Ishikawa (cell line): Measurements from ENCODE around the gene SNN.

Source experiments
- CEBPB ChIP-seq: IDR thresholded peaks from 2 replicates; pipeline ENCODE4 v1.6.1; 2012
- CREB1 ChIP-seq: IDR thresholded peaks from 2 replicates; pipeline ENCODE4 v1.6.1; 2012; ENCODE audit warnings: low read depth
- EGR1 ChIP-seq: IDR thresholded peaks from 2 replicates; pipeline ENCODE4 v1.6.1; 2012
- EP300 ChIP-seq: IDR thresholded peaks from 2 replicates; pipeline ENCODE4 v1.6.1; 2012; ENCODE audit warnings: borderline replicate concordance
- FOXM1 ChIP-seq: IDR thresholded peaks from 2 replicates; pipeline ENCODE4 v1.6.1; 2012; ENCODE audit warnings: low read depth, borderline replicate concordance
- MAX ChIP-seq: IDR thresholded peaks from 2 replicates; pipeline ENCODE4 v1.6.1; 2012
- NFIC ChIP-seq: IDR thresholded peaks from 2 replicates; pipeline ENCODE4 v1.6.1; 2012
- RAD21 ChIP-seq: IDR thresholded peaks from 2 replicates; pipeline ENCODE4 v1.6.1; 2012; ENCODE audit warnings: low read depth
- REST ChIP-seq: IDR thresholded peaks from 2 replicates; pipeline ENCODE4 v1.6.1; 2012; ENCODE audit warnings: low read depth, mild to moderate bottlenecking
- TAF1 ChIP-seq: IDR thresholded peaks from 2 replicates; pipeline ENCODE4 v1.6.1; 2012; ENCODE audit warnings: low read depth, mild to moderate bottlenecking
- TCF12 ChIP-seq: IDR thresholded peaks from 2 replicates; pipeline ENCODE4 v1.6.1; 2012; ENCODE audit warnings: low read depth
- TEAD4 ChIP-seq: IDR thresholded peaks from 2 replicates; pipeline ENCODE4 v1.6.1; 2012
- YY1 ChIP-seq: IDR thresholded peaks from 2 replicates; pipeline ENCODE4 v1.6.1; 2012; ENCODE audit warnings: low read depth
- ZBTB7A ChIP-seq: IDR thresholded peaks from 2 replicates; pipeline ENCODE4 v1.6.1; 2012; ENCODE audit warnings: low read depth
- TF ChIP-seq, protein P1 (sequence below): IDR thresholded peaks from 2 replicates; pipeline ENCODE4 v1.6.1; 2012

Gene SNN

DNA sequence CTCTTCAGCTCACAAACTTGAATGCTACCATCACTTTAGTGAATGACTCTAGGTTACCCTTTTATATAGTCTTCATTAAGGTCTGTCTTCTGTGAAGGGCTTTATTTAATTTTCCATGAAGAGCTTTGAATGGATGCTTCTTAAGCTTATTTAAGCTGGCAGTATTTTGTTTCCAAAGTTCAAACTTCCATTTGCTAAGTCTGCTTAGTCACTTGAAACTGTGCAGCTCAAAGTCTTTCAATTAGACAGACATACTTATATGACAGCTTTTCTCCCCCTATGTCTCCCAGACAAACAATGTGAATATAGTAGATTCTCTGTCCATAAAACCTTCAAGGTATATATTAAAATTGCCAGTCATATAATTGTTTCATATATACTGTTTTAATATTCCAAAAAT is 50.9 kb downstream of the SNN start:
- TF ChIP-seq TAF1 (no peak), YY1 (no peak), EGR1 (no peak), NFIC (no peak), TCF12 (no peak), EP300 (no peak), CEBPB (no peak), MAX (no peak), FOXM1 (no peak), CREB1 (no peak), TEAD4 (no peak), REST (no peak)
- TF ChIP-seq, protein P1, sequence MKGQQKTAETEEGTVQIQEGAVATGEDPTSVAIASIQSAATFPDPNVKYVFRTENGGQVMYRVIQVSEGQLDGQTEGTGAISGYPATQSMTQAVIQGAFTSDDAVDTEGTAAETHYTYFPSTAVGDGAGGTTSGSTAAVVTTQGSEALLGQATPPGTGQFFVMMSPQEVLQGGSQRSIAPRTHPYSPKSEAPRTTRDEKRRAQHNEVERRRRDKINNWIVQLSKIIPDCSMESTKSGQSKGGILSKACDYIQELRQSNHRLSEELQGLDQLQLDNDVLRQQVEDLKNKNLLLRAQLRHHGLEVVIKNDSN = no peak

GRCh38 chr16:11719762-11720161 is 51.5 kb downstream of the SNN start:
- TF ChIP-seq CEBPB (no peak), FOXM1 (no peak), EGR1 (no peak), CREB1 (no peak), TAF1 (no peak), TCF12 (no peak), ZBTB7A (no peak), NFIC (no peak), YY1 (no peak), EP300 (no peak), TEAD4 (no peak), RAD21 (no peak), MAX (no peak), REST (no peak)
- TF ChIP-seq, protein P1 = no peak

DNA sequence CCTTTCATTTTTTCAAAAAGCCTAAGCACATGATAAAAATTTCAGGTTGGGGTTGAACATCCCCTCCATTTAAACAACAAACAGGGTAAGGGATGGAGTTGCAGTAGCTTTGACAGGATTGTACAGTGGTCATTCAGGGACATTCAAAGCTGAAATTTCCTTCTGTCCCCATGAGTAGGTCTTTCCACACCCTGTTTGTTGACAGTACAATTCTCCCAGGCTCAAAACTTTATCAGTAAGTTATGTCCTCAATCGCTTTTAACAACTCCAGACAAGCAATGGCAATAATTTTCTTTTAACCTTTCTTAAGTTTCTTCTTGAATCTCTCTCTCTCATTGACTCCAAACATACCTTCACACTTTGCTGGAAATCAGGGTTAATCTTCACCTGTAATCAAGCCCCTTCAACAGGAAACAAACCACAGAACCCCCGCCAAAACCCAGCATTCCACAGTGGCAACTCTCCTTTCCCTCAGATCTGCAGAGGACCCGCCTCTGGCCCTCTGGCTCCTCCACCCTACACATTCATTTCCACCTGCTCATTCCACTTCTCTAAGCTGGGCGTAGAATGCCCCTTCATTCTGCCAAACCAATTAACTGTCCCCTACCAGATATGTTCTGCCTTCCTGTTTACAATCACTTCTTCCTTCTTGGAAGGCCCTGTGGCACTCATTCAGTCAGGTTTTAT is 53.7 kb downstream of the SNN start:
- TF ChIP-seq CEBPB (no peak), TEAD4 (no peak), NFIC (no peak), EP300 (no peak), ZBTB7A (no peak)

- TF ChIP-seq REST (no peak), TEAD4 (no peak), EP300 (no peak), NFIC (no peak)
Measured at GRCh38 chr16:11722468-11722808, 54.2 kb downstream of the SNN start.

- TF ChIP-seq ZBTB7A = no peak
- TF ChIP-seq TCF12 = no peak
- TF ChIP-seq CEBPB = no peak
- no peak for TF ChIP-seq YY1
- TF ChIP-seq MAX = no peak
- TF ChIP-seq, protein P1 = no peak
- TF ChIP-seq REST = no peak
- no peak for TF ChIP-seq EGR1
- no peak for TF ChIP-seq EP300
- no peak for TF ChIP-seq TEAD4
- TF ChIP-seq CREB1 = no peak
- no peak for TF ChIP-seq RAD21
Measured at GRCh38 chr16:11725457-11725856, 57.2 kb downstream of the SNN start.
